T-helper 9 cell (primary cell): ENCODE measurements around the gene CORO1C.

Experiments
- DNase-seq: peaks from one replicate; pipeline ENCODE4 v3.0.0-alpha.2; 2020

CORO1C gene

GRCh38 chr12:108724054-108724889 lies 7.0 kb downstream of the CORO1C start:
- DNase-seq = no peak

GRCh38 chr12:108722992-108723766 lies 8.1 kb downstream of the CORO1C start:
- no peak for DNase-seq

GRCh38 chr12:108722463-108722862 lies 8.9 kb downstream of the CORO1C start:
- DNase-seq = no peak

- no peak for DNase-seq
Observed at GRCh38 chr12:108721824-108722223, 9.5 kb downstream of the CORO1C start.

- no peak for DNase-seq
Observed at GRCh38 chr12:108720757-108721514, 10.4 kb downstream of the CORO1C start.

- DNase-seq = no peak
Observed at GRCh38 chr12:108717243-108717642, 14.1 kb downstream of the CORO1C start.

- no peak for DNase-seq
Observed at GRCh38 chr12:108714866-108715265, 16.5 kb downstream of the CORO1C start.

- DNase-seq = no peak
Observed at GRCh38 chr12:108713471-108713870, 17.8 kb downstream of the CORO1C start.

GRCh38 chr12:108712925-108713203 lies 18.5 kb downstream of the CORO1C start:
- no peak for DNase-seq

GRCh38 chr12:108712165-108712924 lies 19.0 kb downstream of the CORO1C start:
- no peak for DNase-seq

- no peak for DNase-seq
Observed at GRCh38 chr12:108711489-108712164, 19.7 kb downstream of the CORO1C start.

GRCh38 chr12:108709697-108710096 lies 21.6 kb downstream of the CORO1C start:
- no peak for DNase-seq

GRCh38 chr12:108704527-108704926 lies 26.8 kb downstream of the CORO1C start:
- DNase-seq = no peak

- no peak for DNase-seq
Observed at GRCh38 chr12:108702595-108703320, 28.6 kb downstream of the CORO1C start.

- DNase-seq = no peak
Observed at GRCh38 chr12:108701779-108702441, 29.4 kb downstream of the CORO1C start.

GRCh38 chr12:108700833-108701541 lies 30.3 kb downstream of the CORO1C start:
- DNase-seq = no peak

GRCh38 chr12:108699955-108700563 lies 31.3 kb downstream of the CORO1C start:
- DNase-seq = no peak

- no peak for DNase-seq
Observed at GRCh38 chr12:108697905-108698304, 33.4 kb downstream of the CORO1C start.

GRCh38 chr12:108696996-108697290 lies 34.4 kb downstream of the CORO1C start:
- DNase-seq = no peak
